OCI-LY1 (cell line): ENCODE results near the gene ZFHX3.

Experiments
- H2AFZ ChIP-seq: fragments of 200-600 bp; sonication (generic), shearing (Covaris generic); 2 replicates; pipeline ENCODE4 v1.6.0; 2014; ENCODE audit warnings: antibody characterized with exemption, mild to moderate bottlenecking, low read length
- H3F3A ChIP-seq: fragments of 200-600 bp; sonication (generic), shearing (Covaris generic); 2 replicates; pipeline ENCODE4 v1.6.0; 2014; ENCODE audit warnings: mild to moderate bottlenecking, antibody characterized with exemption, low read length, moderate library complexity; ENCODE audit not compliant: insufficient read depth
- H3K27ac ChIP-seq: fragments of 200-600 bp; sonication (generic); 2 replicates; pipeline ENCODE4 v1.5.1; 2014; ENCODE audit warnings: low read length, mixed run types, mild to moderate bottlenecking, low read depth; ENCODE audit not compliant: poor library complexity, severe bottlenecking
- H3K27me3 ChIP-seq: fragments of 200-600 bp; sonication (generic); 2 replicates; pipeline ENCODE4 v1.6.0; 2014; ENCODE audit warnings: antibody characterized with exemption, mild to moderate bottlenecking, low read length, moderate library complexity; ENCODE audit not compliant: insufficient read depth
- H3K36me3 ChIP-seq: fragments of 200-600 bp; sonication (generic); 2 replicates; pipeline ENCODE4 v1.6.1; 2014; ENCODE audit warnings: mild to moderate bottlenecking, antibody characterized with exemption, low read length, moderate library complexity, mixed read lengths; ENCODE audit not compliant: insufficient read depth
- H3K4me1 ChIP-seq: fragments of 200-600 bp; sonication (generic); 2 replicates; pipeline ENCODE4 v1.5.1; 2014; ENCODE audit warnings: mild to moderate bottlenecking, low read length, moderate library complexity; ENCODE audit not compliant: insufficient read depth, severe bottlenecking
- H3K4me2 ChIP-seq: fragments of 200-600 bp; sonication (generic), shearing (Covaris generic); 2 replicates; pipeline ENCODE4 v1.6.1; 2014; ENCODE audit warnings: low read length
- H3K4me3 ChIP-seq: fragments of 200-600 bp; sonication (generic); 2 replicates; pipeline ENCODE4 v1.5.1; 2014; ENCODE audit warnings: low read length, low read depth, mild to moderate bottlenecking, mixed read lengths; ENCODE audit not compliant: poor library complexity, severe bottlenecking
- H3K79me2 ChIP-seq: fragments of 200-600 bp; shearing (Covaris generic); 2 replicates; pipeline ENCODE4 v1.6.1; 2016; ENCODE audit warnings: mixed run types, low read length, mixed read lengths; ENCODE audit not compliant: insufficient read depth
- H3K9ac ChIP-seq: fragments of 200-600 bp; sonication (generic), shearing (Covaris generic); 2 replicates; pipeline ENCODE4 v1.6.1; 2014; ENCODE audit warnings: mild to moderate bottlenecking, low read length, mixed read lengths
- H3K9me2 ChIP-seq: fragments of 200-600 bp; sonication (generic), shearing (Covaris generic); 2 replicates; pipeline ENCODE4 v1.6.1; 2014; ENCODE audit warnings: low read depth, mild to moderate bottlenecking, low read length, mixed read lengths
- H3K9me3 ChIP-seq: fragments of 200-600 bp; shearing (Covaris generic); 2 replicates; pipeline ENCODE4 v1.6.1; 2014; ENCODE audit warnings: low read length, mixed read lengths
- H4K20me1 ChIP-seq: fragments of 200-600 bp; sonication (generic), shearing (Covaris generic); 2 replicates; pipeline ENCODE4 v1.6.0; 2016; ENCODE audit warnings: mild to moderate bottlenecking, low read length; ENCODE audit not compliant: insufficient read depth
- EZH2 ChIP-seq: fragments of 200-600 bp; sonication (generic), shearing (Covaris generic); IDR thresholded peaks from 2 replicates; pipeline ENCODE4 v1.8.0; 2017; ENCODE audit warnings: borderline replicate concordance, mixed run types, mild to moderate bottlenecking, antibody characterized with exemption, low read length, moderate library complexity, mixed read lengths
- TF ChIP-seq, protein P1 (sequence below): fragments of 200-600 bp; sonication (generic), shearing (Covaris generic); IDR thresholded peaks from 2 replicates; pipeline ENCODE4 v1.5.1; 2017; ENCODE audit warnings: mild to moderate bottlenecking, antibody characterized with exemption, low read length, moderate library complexity, mixed read lengths

Gene ZFHX3

DNA sequence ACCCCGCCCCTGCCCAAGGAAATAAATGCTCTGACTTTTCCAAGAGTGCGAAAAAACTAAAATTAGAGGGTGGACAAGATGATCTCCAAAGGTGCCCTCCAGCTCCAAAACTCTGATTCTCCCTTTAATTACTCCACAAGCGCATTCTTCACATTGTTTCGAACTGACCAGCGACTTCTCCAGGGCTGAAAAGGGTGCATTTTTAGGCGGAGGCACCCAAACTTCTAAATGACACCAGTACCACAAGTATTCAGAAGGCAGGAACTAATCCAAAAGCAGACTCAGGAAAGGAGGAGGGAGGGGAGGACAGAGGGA, 750 bp downstream of the ZFHX3 start:
- Histone ChIP-seq H3K27ac (no peak overlapping the region), H3K9ac (no peak overlapping the region)

DNA sequence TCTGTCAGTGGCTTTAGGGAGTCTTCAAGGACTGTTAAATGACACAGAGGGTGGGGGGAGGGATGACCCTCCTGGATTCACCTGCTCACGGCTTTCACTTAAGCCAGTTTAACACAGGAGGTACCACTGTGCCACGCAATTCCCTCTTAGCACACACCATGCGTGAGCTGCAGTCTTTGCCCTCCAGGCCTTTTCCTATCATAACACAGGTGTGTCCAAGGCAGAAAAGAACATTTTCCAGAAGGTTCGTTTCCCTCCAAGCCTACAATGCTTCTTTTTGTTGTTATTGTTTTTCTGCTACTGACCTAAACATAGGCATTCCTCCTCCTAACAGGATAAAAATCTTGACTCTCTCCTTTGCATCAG, 1.1 kb downstream of the ZFHX3 start:
- Histone ChIP-seq H3K79me2 (no peaks in the 10 kb centered on the region), H2AFZ (no peak overlapping the region), H3K4me1 (no peaks in the 10 kb centered on the region), H3K4me3 (no peak overlapping the region), H3K27me3 (peaks cover 12% of the 10 kb centered on the region; the same call in 1 of the 2 replicates), H3K36me3 (no peaks in the 10 kb centered on the region), H4K20me1 (no peaks in the 10 kb centered on the region), H3F3A (no peaks in the 10 kb centered on the region), H3K9ac (no peak overlapping the region), H3K27ac (no peak overlapping the region), H3K9me2 (no peaks in the 10 kb centered on the region), H3K9me3 (no peaks in the 10 kb centered on the region), H3K4me2 (no peak overlapping the region)
- TF ChIP-seq, protein P1, sequence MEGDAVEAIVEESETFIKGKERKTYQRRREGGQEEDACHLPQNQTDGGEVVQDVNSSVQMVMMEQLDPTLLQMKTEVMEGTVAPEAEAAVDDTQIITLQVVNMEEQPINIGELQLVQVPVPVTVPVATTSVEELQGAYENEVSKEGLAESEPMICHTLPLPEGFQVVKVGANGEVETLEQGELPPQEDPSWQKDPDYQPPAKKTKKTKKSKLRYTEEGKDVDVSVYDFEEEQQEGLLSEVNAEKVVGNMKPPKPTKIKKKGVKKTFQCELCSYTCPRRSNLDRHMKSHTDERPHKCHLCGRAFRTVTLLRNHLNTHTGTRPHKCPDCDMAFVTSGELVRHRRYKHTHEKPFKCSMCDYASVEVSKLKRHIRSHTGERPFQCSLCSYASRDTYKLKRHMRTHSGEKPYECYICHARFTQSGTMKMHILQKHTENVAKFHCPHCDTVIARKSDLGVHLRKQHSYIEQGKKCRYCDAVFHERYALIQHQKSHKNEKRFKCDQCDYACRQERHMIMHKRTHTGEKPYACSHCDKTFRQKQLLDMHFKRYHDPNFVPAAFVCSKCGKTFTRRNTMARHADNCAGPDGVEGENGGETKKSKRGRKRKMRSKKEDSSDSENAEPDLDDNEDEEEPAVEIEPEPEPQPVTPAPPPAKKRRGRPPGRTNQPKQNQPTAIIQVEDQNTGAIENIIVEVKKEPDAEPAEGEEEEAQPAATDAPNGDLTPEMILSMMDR = no peak
- TF ChIP-seq EZH2 = no peak

More for the DNA sequence above, 750 bp downstream of the ZFHX3 start:
- H3F3A ChIP-seq = no peaks in the 10 kb centered on the region
- TF ChIP-seq, protein P1 = no peak
- no peak for TF ChIP-seq EZH2
- no peaks in the 10 kb centered on the region for H3K9me3 ChIP-seq
- H3K9me2 ChIP-seq = no peaks in the 10 kb centered on the region
- H2AFZ ChIP-seq = no peak overlapping the region
- no peak overlapping the region for H3K4me3 ChIP-seq
- peaks cover 12% of the 10 kb centered on the region; the same call in 1 of the 2 replicates for H3K27me3 ChIP-seq
- H4K20me1 ChIP-seq = no peaks in the 10 kb centered on the region
- H3K4me2 ChIP-seq = no peak overlapping the region
- H3K4me1 ChIP-seq = no peaks in the 10 kb centered on the region
- no peaks in the 10 kb centered on the region for H3K79me2 ChIP-seq
- H3K36me3 ChIP-seq = no peaks in the 10 kb centered on the region

DNA sequence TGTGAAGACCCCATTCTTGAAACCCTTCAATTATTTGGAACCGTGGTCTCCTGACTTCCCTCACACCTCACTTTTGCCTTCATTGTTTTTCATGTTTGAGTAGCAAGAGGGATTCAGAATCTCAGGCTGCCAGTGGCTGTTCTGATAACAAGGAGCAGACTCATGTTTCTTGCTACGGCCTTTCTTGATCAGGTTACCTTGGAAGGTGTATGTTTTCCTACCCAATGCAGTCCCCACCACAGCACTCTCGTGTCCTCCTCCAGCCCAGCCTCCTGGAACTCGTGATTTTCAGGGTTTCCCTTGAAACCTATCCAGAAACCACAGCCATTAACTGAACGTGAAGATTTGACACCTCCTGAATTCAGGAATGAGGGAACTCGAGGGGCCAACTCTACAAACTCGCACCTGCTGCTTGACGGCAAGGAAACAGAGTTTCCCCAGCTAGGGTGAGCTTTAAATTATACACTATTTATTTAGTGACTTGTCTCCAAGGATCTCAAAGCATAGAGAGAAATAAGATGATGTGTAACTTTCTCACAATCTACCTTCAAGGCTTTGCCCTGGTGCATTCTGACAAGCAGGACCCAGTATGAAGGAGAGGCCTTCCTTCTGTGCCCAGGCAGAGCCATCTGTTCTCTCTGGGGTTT, 1.6 kb downstream of the ZFHX3 start:
- Histone ChIP-seq H3K4me2 (no peak overlapping the region), H3K27me3 (peaks cover 12% of the 10 kb centered on the region; the same call in 1 of the 2 replicates), H2AFZ (no peak overlapping the region), H3K9me2 (no peaks in the 10 kb centered on the region), H3K27ac (no peak overlapping the region), H4K20me1 (no peaks in the 10 kb centered on the region), H3K4me1 (no peaks in the 10 kb centered on the region), H3K9ac (no peak overlapping the region), H3K4me3 (no peak overlapping the region), H3K9me3 (no peaks in the 10 kb centered on the region), H3F3A (no peaks in the 10 kb centered on the region), H3K79me2 (no peaks in the 10 kb centered on the region), H3K36me3 (no peaks in the 10 kb centered on the region)
- TF ChIP-seq EZH2 = no peak
- TF ChIP-seq, protein P1 = no peak
